Brain microvascular endothelial cell (primary cell): ENCODE results near the gene C5orf63.

Experiments used
- DNase-seq: peaks from one replicate; pipeline ENCODE4 v3.0.0-alpha.2; 2020
- H3K27ac ChIP-seq: fragments of 250-450 bp; sonication (Bioruptor Pico); 2 replicates; pipeline ENCODE4 v1.5.1; 2020; ENCODE audit warnings: mild to moderate bottlenecking, moderate library complexity
- H3K27me3 ChIP-seq: fragments of 250-450 bp; sonication (Bioruptor Pico); replicated peaks from 2 replicates; pipeline ENCODE4 v1.5.1; 2020; ENCODE audit warnings: mild to moderate bottlenecking
- H3K36me3 ChIP-seq: fragments of 250-450 bp; sonication (Bioruptor Pico); replicated peaks from 2 replicates; pipeline ENCODE4 v1.5.1; 2020; ENCODE audit warnings: mild to moderate bottlenecking
- H3K4me3 ChIP-seq: 2 replicates; pipeline ENCODE4 v1.5.1; 2011; ENCODE audit warnings: low read depth, mild to moderate bottlenecking, control low read depth, low read length, moderate library complexity
- in situ Hi-C: cut with HindIII; loops from 2 replicates; pipeline ENCODE4 v1.10.0; 2017; ENCODE audit warnings: low sequenced_read_pairs, low pct_ligation_motif_present
- TF ChIP-seq, protein P1 (sequence below): IDR thresholded peaks from 2 replicates; pipeline ENCODE4 v1.5.1; 2011; ENCODE audit warnings: low read depth, mild to moderate bottlenecking, moderate library complexity, low read length, control low read depth, inconsistent platforms; ENCODE audit errors: missing control alignments

C5orf63 gene

DNA sequence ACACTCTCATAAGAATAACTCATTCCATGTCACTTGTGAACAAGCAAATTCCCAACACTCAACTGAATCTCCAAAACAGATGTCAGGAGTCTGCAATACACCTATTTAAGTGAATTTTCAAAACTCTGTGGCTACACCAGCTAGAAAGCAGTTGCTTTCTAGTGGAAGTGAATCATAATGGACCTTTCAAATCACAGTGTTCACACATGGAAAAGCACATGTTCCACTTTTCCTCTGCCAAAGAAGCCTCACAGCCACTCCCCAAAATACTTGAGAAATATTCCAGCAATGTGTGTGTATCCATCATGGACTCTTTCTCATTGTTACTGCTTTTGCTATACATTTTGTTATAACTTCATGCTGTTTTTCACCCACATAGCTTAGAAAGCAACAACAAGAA lies 60.4 kb downstream of the C5orf63 start:
- no peak overlapping the region for H3K27ac ChIP-seq
- no peak overlapping the region for H3K4me3 ChIP-seq
- TF ChIP-seq, protein P1, sequence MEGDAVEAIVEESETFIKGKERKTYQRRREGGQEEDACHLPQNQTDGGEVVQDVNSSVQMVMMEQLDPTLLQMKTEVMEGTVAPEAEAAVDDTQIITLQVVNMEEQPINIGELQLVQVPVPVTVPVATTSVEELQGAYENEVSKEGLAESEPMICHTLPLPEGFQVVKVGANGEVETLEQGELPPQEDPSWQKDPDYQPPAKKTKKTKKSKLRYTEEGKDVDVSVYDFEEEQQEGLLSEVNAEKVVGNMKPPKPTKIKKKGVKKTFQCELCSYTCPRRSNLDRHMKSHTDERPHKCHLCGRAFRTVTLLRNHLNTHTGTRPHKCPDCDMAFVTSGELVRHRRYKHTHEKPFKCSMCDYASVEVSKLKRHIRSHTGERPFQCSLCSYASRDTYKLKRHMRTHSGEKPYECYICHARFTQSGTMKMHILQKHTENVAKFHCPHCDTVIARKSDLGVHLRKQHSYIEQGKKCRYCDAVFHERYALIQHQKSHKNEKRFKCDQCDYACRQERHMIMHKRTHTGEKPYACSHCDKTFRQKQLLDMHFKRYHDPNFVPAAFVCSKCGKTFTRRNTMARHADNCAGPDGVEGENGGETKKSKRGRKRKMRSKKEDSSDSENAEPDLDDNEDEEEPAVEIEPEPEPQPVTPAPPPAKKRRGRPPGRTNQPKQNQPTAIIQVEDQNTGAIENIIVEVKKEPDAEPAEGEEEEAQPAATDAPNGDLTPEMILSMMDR, result no peak
- in situ Hi-C loops, result no loop called here
- no peaks in the 10 kb centered on the region for H3K36me3 ChIP-seq
- no peaks in the 10 kb centered on the region for H3K27me3 ChIP-seq
- peak; percentile 28 for DNase-seq

DNA sequence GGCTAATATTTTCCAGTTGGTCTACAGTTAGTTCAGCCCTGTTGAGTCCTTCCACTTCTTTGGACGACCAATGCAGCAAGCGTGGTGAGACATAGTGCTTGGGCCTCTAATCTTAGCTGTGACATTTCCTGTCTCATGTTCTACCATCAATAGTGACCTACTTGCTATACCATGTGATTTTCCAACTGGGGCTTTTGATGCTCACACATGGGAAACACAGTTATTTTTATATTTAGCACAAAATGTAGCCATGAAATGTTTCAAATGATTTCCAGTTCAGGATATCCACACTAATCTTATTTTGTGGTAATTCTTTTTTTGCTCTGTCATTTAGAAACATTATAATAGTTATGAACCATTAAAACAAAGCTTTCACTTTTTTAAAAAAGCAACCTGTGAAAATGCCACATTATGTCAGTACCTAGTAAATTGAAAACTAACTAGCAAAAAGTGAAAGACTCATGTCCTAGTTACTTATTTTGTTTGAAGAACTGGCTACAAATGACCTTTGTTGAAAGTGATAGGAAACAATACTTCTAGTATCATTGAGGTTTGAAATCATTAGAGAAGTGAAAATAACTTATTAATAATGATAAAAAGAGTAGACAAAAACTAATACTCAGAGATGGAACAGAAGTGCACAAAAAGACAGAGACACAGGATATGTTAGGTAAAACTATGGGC lies 61.2 kb downstream of the C5orf63 start:
- Histone ChIP-seq H3K27me3 (no peaks in the 10 kb centered on the region), H3K4me3 (no peak overlapping the region), H3K27ac (no peak overlapping the region), H3K36me3 (no peaks in the 10 kb centered on the region)
- TF ChIP-seq, protein P1, result no peak
- in situ Hi-C loops, result no loop called here
- DNase-seq, result no peak

DNA sequence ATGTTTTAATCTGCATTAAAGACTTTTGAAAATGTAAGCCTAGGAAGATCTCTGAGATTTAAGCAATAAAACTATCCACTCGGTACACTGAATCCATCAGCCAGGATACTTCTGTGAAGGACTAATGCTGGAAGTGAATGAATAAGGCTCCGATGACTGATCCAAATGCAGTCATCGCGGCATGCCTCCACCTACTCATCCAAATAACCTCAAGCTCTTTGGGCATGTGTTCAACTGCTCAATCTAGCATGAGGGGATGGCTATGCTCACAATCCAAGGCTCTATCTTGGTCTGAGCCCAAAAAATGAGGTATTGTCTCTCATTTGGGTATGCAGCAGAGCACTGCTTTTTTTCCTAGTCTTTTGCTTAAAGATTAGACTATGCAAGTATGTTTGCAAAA lies 62.1 kb downstream of the C5orf63 start:
- TF ChIP-seq, protein P1, result no peak
- DNase-seq, result peak; percentile 61
- in situ Hi-C loops, result no loop called here
- Histone ChIP-seq H3K4me3 (no peak overlapping the region), H3K27ac (no peak overlapping the region), H3K36me3 (no peaks in the 10 kb centered on the region), H3K27me3 (no peaks in the 10 kb centered on the region)

DNA sequence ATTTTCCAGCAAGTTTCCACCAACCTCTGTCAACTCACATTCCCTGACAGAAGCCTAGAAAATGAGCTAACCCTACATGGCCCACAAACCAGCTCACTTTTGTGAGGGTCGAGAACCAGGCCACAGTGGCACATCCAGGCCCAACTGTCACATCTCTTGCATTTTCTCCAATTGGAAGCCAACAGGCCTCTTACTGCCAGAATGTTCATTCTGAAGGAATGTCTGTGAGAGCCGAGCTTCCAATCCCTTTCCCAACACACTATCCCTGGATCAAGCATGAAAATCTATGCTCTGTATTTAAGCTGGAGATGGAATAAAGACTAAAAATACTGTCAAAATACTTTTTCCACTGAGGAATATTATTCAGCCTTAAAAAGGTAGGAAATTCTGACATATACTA lies 62.9 kb downstream of the C5orf63 start:
- Histone ChIP-seq H3K4me3 (no peak overlapping the region), H3K36me3 (no peaks in the 10 kb centered on the region), H3K27ac (no peak overlapping the region), H3K27me3 (no peaks in the 10 kb centered on the region)
- no peak for DNase-seq
- TF ChIP-seq, protein P1, result no peak
- in situ Hi-C loops, result no loop called here

DNA sequence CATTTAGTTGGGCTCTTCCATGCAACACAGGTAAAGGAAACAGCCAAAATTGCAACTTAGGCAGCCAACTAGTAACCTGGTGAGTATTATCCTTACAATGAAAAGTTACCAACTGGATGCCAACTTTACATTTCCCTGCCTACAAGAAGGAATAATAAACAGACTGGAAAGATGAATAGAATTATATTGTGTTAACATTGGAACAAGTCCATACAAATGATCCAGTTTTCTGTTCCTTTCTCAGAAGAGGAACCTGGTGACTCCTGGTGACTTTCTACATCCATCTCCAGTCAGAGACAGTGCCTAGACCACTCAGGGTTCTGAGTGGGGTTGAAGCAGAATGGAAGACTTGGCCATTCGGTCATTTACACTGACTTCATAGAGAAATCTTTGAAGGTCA lies 63.5 kb downstream of the C5orf63 start:
- H3K27ac ChIP-seq, result no peak overlapping the region
- no peak overlapping the region for H3K4me3 ChIP-seq
- in situ Hi-C loops, result no loop called here
- TF ChIP-seq, protein P1, result no peak
- no peaks in the 10 kb centered on the region for H3K36me3 ChIP-seq
- no peaks in the 10 kb centered on the region for H3K27me3 ChIP-seq
- no peak for DNase-seq
